Trophoblast cell (in vitro differentiated cells and primary cell): ENCODE data around the gene DDRGK1.

Experiments used
- DNase-seq, 2 donors: peaks; one replicate each; pipeline ENCODE4 v3.0.0-alpha.2; 2016
- H2AFZ ChIP-seq: 2 replicates; pipeline ENCODE4 v1.6.1; 2013; ENCODE audit warnings: low read length, moderate library complexity, mild to moderate bottlenecking; ENCODE audit not compliant: insufficient read depth, poor library complexity
- H2AK5ac ChIP-seq: 2 replicates; pipeline ENCODE4 v1.6.1; 2013; ENCODE audit warnings: mild to moderate bottlenecking, low read length
- H2BK120ac ChIP-seq: 2 replicates; pipeline ENCODE4 v1.6.1; 2013; ENCODE audit warnings: low read length, mild to moderate bottlenecking, moderate library complexity; ENCODE audit not compliant: insufficient read depth, poor library complexity
- H2BK12ac ChIP-seq: 2 replicates; pipeline ENCODE4 v1.6.1; 2013; ENCODE audit warnings: mild to moderate bottlenecking, low read length, moderate library complexity
- H2BK5ac ChIP-seq: 2 replicates; pipeline ENCODE4 v1.6.1; 2013; ENCODE audit warnings: low read length, low read depth, moderate library complexity, mild to moderate bottlenecking; ENCODE audit not compliant: poor library complexity
- H3K14ac ChIP-seq: 2 replicates; pipeline ENCODE4 v1.6.1; 2013; ENCODE audit warnings: mild to moderate bottlenecking, low read length
- H3K18ac ChIP-seq: 2 replicates; pipeline ENCODE4 v1.6.1; 2013; ENCODE audit warnings: mild to moderate bottlenecking, low read length
- H3K23ac ChIP-seq: 2 replicates; pipeline ENCODE4 v1.6.1; 2013; ENCODE audit warnings: low read length
- H3K27ac ChIP-seq: 2 replicates; pipeline ENCODE4 v1.5.1; 2013; ENCODE audit warnings: low read depth, mild to moderate bottlenecking, inconsistent platforms, low read length, moderate library complexity
- H3K27me3 ChIP-seq: 2 replicates; pipeline ENCODE4 v1.6.1; 2013; ENCODE audit warnings: inconsistent platforms, mild to moderate bottlenecking, low read length, moderate library complexity; ENCODE audit not compliant: insufficient read depth
- H3K36me3 ChIP-seq, 2 experiments: 1 replicate in 1 of 2; 2 replicates in 1 of 2; pipeline ENCODE4 v1.6.1; 2013; ENCODE audit warnings: low read length in 2 of 2, mild to moderate bottlenecking in 2 of 2, moderate library complexity in 1 of 2; ENCODE audit not compliant: insufficient read depth in 2 of 2, control insufficient read depth in 1 of 2
- H3K4ac ChIP-seq: 2 replicates; pipeline ENCODE4 v1.6.1; 2013; ENCODE audit warnings: low read depth, mild to moderate bottlenecking, low read length, moderate library complexity
- H3K4me1 ChIP-seq, 2 experiments: 1 replicate in 1 of 2; 2 replicates in 1 of 2; pipeline ENCODE4 v1.6.1; 2013; ENCODE audit warnings: low read length in 2 of 2, mild to moderate bottlenecking in 2 of 2, moderate library complexity in 1 of 2; ENCODE audit not compliant: insufficient read depth in 2 of 2, control insufficient read depth in 1 of 2
- H3K4me2 ChIP-seq: 2 replicates; pipeline ENCODE4 v1.6.1; 2013; ENCODE audit warnings: inconsistent platforms, mild to moderate bottlenecking, low read length, moderate library complexity
- H3K4me3 ChIP-seq: 2 replicates; pipeline ENCODE4 v1.5.1; 2013; ENCODE audit warnings: mild to moderate bottlenecking, low read depth, low read length, inconsistent platforms
- H3K79me1 ChIP-seq: one replicate; pipeline ENCODE4 v1.6.1; 2013; ENCODE audit warnings: low read length
- H3K79me2 ChIP-seq: 2 replicates; pipeline ENCODE4 v1.6.1; 2013; ENCODE audit warnings: low read length, mild to moderate bottlenecking; ENCODE audit not compliant: control insufficient read depth, insufficient read depth, poor library complexity
- H3K9ac ChIP-seq: 2 replicates; pipeline ENCODE4 v1.6.1; 2013; ENCODE audit warnings: mild to moderate bottlenecking, low read length
- H3K9me3 ChIP-seq: 2 replicates; pipeline ENCODE4 v1.6.1; 2013; ENCODE audit warnings: low read depth, mild to moderate bottlenecking, control low read depth, inconsistent platforms, low read length; ENCODE audit not compliant: insufficient read depth
- H4K12ac ChIP-seq: 2 replicates; pipeline ENCODE4 v1.6.1; 2013; ENCODE audit warnings: low read depth, mild to moderate bottlenecking, low read length, moderate library complexity
- H4K8ac ChIP-seq: 2 replicates; pipeline ENCODE4 v1.6.1; 2013; ENCODE audit warnings: low read depth, mild to moderate bottlenecking, low read length, moderate library complexity
- H4K91ac ChIP-seq: one replicate; pipeline ENCODE4 v1.6.1; 2013; ENCODE audit warnings: low read depth, mild to moderate bottlenecking, low read length, moderate library complexity
- WGBS: extraction: QIAGEN DNeasy Blood & Tissue Kit; methylation state at CpG from one replicate; pipeline ENCODE4 v1.1.7; 2013; ENCODE audit warnings: missing lambda C conversion rate; ENCODE audit not compliant: insufficient read length, insufficient coverage; ENCODE audit errors: extremely low coverage; 5-methylcytosine and 5-hydroxymethylcytosine counted together

Gene DDRGK1

GRCh38 chr20:3240776-3241363 lies 36.4 kb upstream of the DDRGK1 start:
- H3K14ac ChIP-seq = no peak overlapping the region
- no CpG with 5 or more reads among the region's 15 CpGs for WGBS
- H2BK12ac ChIP-seq = no peak overlapping the region
- no peak overlapping the region for H3K4ac ChIP-seq
- no peaks in the 10 kb centered on the region for H3K36me3 ChIP-seq
- H3K23ac ChIP-seq = no peak overlapping the region
- H2BK5ac ChIP-seq = no peak overlapping the region
- no peak overlapping the region for H3K4me2 ChIP-seq
- no peak overlapping the region for H4K12ac ChIP-seq
- H2AK5ac ChIP-seq = no peak overlapping the region
- no peak overlapping the region for H3K18ac ChIP-seq
- peaks cover 2% of the 10 kb centered on the region for H3K79me2 ChIP-seq
- DNase-seq = no peak
- H3K9ac ChIP-seq = no peak overlapping the region
- no peak overlapping the region for H3K4me3 ChIP-seq
- peaks cover 37% of the 10 kb centered on the region for H3K27me3 ChIP-seq
- H4K8ac ChIP-seq = no peak overlapping the region
- H4K91ac ChIP-seq = no peak overlapping the region
- H3K9me3 ChIP-seq = no peaks in the 10 kb centered on the region
- peaks cover 11 to 12% of the 10 kb centered on the region in 2 experiments for H3K4me1 ChIP-seq
- H2BK120ac ChIP-seq = no peak overlapping the region
- H2AFZ ChIP-seq = no peak overlapping the region
- peaks cover 9% of the 10 kb centered on the region for H3K79me1 ChIP-seq
- no peak overlapping the region for H3K27ac ChIP-seq

GRCh38 chr20:3239867-3240775 lies 35.6 kb upstream of the DDRGK1 start:
- no peaks in the 10 kb centered on the region for H3K36me3 ChIP-seq
- H3K4me1 ChIP-seq = peaks cover 11 to 12% of the 10 kb centered on the region in 2 experiments
- peaks cover 2% of the 10 kb centered on the region for H3K79me2 ChIP-seq
- no peak overlapping the region for H2BK5ac ChIP-seq
- DNase-seq = no peak
- H2AK5ac ChIP-seq = no peak overlapping the region
- no peak overlapping the region for H3K9ac ChIP-seq
- no peaks in the 10 kb centered on the region for H3K9me3 ChIP-seq
- peaks cover 37% of the 10 kb centered on the region for H3K27me3 ChIP-seq
- peak overlapping the region; percentile 8 for H2AFZ ChIP-seq
- no peak overlapping the region for H3K4ac ChIP-seq
- H3K14ac ChIP-seq = peak overlapping the region; percentile 59
- H4K12ac ChIP-seq = peak overlapping the region; percentile 74
- peaks cover 9% of the 10 kb centered on the region for H3K79me1 ChIP-seq
- H4K8ac ChIP-seq = peak overlapping the region; percentile 82
- peak overlapping the region; percentile 65 for H3K4me3 ChIP-seq
- H3K27ac ChIP-seq = no peak overlapping the region
- H3K23ac ChIP-seq = no peak overlapping the region
- no peak overlapping the region for H2BK12ac ChIP-seq
- H4K91ac ChIP-seq = peak overlapping the region; percentile 22
- H2BK120ac ChIP-seq = peak overlapping the region; percentile 78
- peak overlapping the region; percentile 85 for H3K18ac ChIP-seq
- no CpG with 5 or more reads among the region's 54 CpGs for WGBS
- H3K4me2 ChIP-seq = peak overlapping the region; percentile 68

DNA sequence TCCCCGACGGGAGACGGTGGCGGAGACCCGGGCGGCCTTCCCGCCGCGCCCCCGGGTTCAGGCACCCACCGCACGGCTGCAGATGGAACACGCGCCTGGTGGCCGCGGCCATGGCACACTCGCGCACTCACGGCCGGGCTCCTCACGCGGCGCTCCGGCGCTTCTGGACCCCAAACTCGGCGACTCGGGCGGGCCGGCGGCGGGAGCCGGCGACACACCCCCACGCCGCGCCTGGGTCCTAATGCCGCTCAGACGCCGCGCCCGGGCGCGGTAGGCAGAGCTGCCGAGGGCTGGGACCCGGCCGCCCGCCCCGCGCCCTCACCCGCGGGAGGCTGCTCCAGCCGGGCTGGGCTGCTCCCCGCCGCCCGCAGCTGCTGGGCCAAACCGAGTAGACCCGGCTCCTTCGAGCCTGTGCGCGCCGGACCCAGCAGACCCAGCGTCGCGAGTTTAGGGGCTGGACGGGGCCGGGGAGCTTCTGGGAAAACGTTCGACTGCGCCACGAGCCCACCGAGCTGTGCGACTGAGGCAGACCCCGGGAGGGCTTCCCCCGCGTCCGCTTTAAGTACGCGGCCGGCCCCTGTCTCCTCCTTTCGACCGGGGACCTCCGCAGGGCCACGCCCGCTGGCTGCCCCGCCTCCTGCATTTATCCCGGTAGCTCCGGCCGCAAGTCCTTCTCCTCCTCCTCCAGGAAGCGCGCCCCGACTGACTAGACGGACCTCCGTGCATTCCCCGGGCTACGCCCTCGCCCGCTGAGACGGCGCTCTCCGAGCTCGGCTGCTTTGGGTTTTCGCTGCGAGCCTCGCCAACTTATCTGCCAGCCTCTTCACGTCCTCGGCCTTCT lies 34.8 kb upstream of the DDRGK1 start, which contains the start of gene SLC4A11:
Gene SLC4A11 (minus strand): TSS at position 165 of the 841 bp plus-strand sequence. CDS start 53 bp downstream, at position 112.
- no peak within 1 kb of the TSS for H3K9ac ChIP-seq
- peaks cover 11 to 12% of the 10 kb centered on the region in 2 experiments for H3K4me1 ChIP-seq
- H3K27me3 ChIP-seq = peaks cover 37% of the 10 kb centered on the region
- no peak within 1 kb of the TSS for H2AK5ac ChIP-seq
- H2AFZ ChIP-seq = peak within 1 kb of the TSS; percentile 8
- peak within 1 kb of the TSS; percentile 82 for H4K8ac ChIP-seq
- H3K4me2 ChIP-seq = peak within 1 kb of the TSS; percentile 68
- peak within 1 kb of the TSS; percentile 78 for H2BK120ac ChIP-seq
- H3K4me3 ChIP-seq = peak within 1 kb of the TSS; percentile 65
- H3K79me2 ChIP-seq = peaks cover 2% of the 10 kb centered on the region
- H3K18ac ChIP-seq = peak within 1 kb of the TSS; percentile 85
- H3K79me1 ChIP-seq = peaks cover 9% of the 10 kb centered on the region
- WGBS = no CpG with 5 or more reads among the region's 107 CpGs
- H3K9me3 ChIP-seq = no peaks in the 10 kb centered on the region
- no peak within 1 kb of the TSS for H3K27ac ChIP-seq
- DNase-seq = peak in 1 of 2 donors; percentile 39
- H3K36me3 ChIP-seq = no peaks in the 10 kb centered on the region
- peak within 1 kb of the TSS; percentile 59 for H3K14ac ChIP-seq
- no peak within 1 kb of the TSS for H2BK5ac ChIP-seq
- no peak within 1 kb of the TSS for H2BK12ac ChIP-seq
- no peak within 1 kb of the TSS for H3K23ac ChIP-seq
- peak within 1 kb of the TSS; percentile 74 for H4K12ac ChIP-seq
- peak within 1 kb of the TSS; percentile 22 for H4K91ac ChIP-seq
- H3K4ac ChIP-seq = no peak within 1 kb of the TSS

DNA sequence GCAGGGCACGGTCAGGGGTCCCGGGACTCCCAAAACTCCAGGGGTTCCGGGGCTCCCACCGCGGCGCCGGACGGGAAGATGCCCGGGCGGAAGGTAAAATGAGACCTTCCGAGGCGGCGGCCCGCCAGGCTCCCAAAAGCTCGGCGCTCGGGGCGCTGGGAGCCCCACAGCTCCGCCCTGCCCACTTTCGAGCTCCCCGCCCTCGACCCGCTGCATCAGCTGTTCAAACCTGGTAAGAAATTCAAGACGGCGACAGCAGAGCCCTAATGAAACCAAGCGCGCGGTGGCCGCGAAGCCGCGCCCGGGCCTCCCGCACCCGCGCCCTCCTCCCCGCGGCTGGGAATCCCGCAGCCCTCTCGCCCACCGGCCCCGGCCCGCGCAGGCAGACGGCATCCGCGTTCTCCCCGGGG lies 34.1 kb upstream of the DDRGK1 start:
- Histone ChIP-seq H3K4me1 (peaks cover 11 to 12% of the 10 kb centered on the region in 2 experiments), H4K12ac (peak overlapping the region; percentile 6), H2AK5ac (no peak overlapping the region), H3K23ac (no peak overlapping the region), H3K4me2 (peak overlapping the region; percentile 68), H4K91ac (no peak overlapping the region), H2BK5ac (no peak overlapping the region), H3K27ac (no peak overlapping the region), H3K14ac (no peak overlapping the region), H2AFZ (peak overlapping the region; percentile 8), H3K79me2 (peaks cover 2% of the 10 kb centered on the region), H3K9me3 (no peaks in the 10 kb centered on the region), H3K4me3 (peak overlapping the region; percentile 65), H3K36me3 (no peaks in the 10 kb centered on the region), H2BK12ac (no peak overlapping the region), H3K79me1 (peaks cover 9% of the 10 kb centered on the region), H3K9ac (no peak overlapping the region), H3K27me3 (peaks cover 37% of the 10 kb centered on the region), H3K18ac (peak overlapping the region; percentile 21), H3K4ac (no peak overlapping the region), H4K8ac (no peak overlapping the region), H2BK120ac (no peak overlapping the region)
- no peak for DNase-seq
- no CpG with 5 or more reads among the region's 48 CpGs for WGBS
